ENCODE measurements around the gene TCF3.

The TCF3 gene

DNA sequence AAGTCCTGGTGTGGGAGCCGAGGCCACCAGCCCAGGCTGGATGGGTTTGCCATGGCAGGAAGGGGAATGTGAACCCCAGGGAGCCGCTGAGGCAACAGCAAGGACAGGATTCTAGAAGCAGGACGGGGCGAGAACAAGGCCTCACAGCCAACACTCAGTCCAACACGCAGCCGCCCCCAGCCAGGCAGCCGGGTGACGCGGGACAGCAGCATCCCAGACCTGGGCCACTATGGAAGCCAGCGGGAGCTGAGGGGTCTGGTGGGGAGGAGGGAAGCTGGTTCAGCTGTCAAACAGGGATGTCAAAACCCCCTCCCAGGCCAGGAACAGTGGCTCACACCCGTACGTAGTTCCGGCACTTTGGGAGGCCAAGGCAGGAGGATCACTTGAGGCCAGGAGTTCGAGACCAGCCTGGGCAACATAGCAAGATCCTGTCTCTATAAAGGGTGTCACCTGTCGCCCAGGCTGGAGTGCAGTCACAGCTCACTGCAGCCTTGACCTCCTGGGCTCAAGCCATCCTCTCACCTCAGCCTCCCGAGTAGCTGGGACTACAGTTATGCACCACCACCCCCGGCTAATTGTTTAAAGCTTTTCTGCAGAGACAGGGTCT, 91.1 kb downstream of the TCF3 start:
- FAIRE-seq (no peak), DNase-seq (ENCODE audit: insufficient read length) (no peak)
- TF ChIP-seq TAF1 (IDR thresholded peaks at IDR 0.05; ENCODE audit: borderline replicate concordance, low read depth, low read length): no peak
- no peak for TF ChIP-seq POLR2AphosphoS5 (IDR thresholded peaks at IDR 0.05; ENCODE audit: low read depth, low read length)
- no peak for TF ChIP-seq POLR2A (IDR thresholded peaks at IDR 0.05; ENCODE audit: low read depth, low read length)

DNA sequence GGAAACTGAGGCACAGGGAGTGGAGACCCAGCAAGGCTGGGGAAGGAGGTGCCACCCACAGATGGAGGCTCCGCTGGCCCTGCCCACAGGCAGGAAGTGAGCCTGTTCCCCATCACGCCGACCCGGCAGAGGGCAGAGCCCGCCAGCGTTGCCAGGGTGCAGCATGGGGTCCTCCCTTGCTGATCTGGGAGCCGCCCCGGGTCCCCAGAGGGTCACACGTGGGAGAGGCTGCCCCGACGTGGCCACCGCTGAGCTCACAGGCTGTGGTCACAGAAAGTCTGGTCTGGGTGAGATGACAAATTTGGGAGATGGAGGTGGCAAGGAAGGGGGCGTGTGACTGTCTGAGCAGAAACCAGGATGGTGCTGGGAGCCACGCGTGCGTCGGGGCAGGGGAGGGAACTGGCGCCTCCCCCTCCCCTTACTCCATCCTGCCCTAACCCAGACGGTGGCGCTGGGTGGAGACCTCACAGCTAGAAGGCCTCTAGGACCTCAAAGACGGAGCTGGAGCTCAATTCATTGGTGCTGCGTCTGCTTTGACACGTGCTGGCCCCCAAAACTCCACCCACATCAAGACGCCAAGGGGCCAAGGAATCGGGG, 92.0 kb downstream of the TCF3 start:
- DNase-seq (ENCODE audit: insufficient read length) (no peak), FAIRE-seq (no peak)
- TF ChIP-seq TAF1 (IDR thresholded peaks at IDR 0.05; ENCODE audit: borderline replicate concordance, low read depth, low read length): no peak
- TF ChIP-seq POLR2AphosphoS5 (IDR thresholded peaks at IDR 0.05; ENCODE audit: low read depth, low read length): no peak
- TF ChIP-seq POLR2A (IDR thresholded peaks at IDR 0.05; ENCODE audit: low read depth, low read length): no peak
